ENCODE measurements around the gene VSIG2.

VSIG2 gene

GRCh38 chr11:124760205-124760652, 8.2 kb upstream of the VSIG2 start:
- H3K27ac ChIP-seq (ENCODE audit: low read length, poor library complexity, severe bottlenecking) = no peak overlapping the region
- DNase-seq = peak; percentile 45
- H2BK5ac ChIP-seq (ENCODE audit: low read depth, low read length, poor library complexity, severe bottlenecking) = no peak overlapping the region
- no peak overlapping the region for H3K4ac ChIP-seq (ENCODE audit: low read depth in 1 of 2, low read length in 2 of 2)
- H3K4me3 ChIP-seq (ENCODE audit: insufficient read depth in 1 of 2, low read depth in 1 of 2, low read length in 2 of 2) = no peak overlapping the region
- H3K4me1 ChIP-seq (ENCODE audit: control insufficient read depth, insufficient read depth, low read depth, low read length) = peaks cover 42% of the 10 kb centered on the region
- no peak overlapping the region for H3K23ac ChIP-seq (ENCODE audit: low read length in 2 of 2)
- peaks cover 61 to 75% of the 10 kb centered on the region in 2 experiments for H3K27me3 ChIP-seq (ENCODE audit: control insufficient read depth in 1 of 2, insufficient read depth in 1 of 2, low read length in 2 of 2)
- peaks cover 0 to 11% of the 10 kb centered on the region in 2 experiments for H3K36me3 ChIP-seq (ENCODE audit: control insufficient read depth in 1 of 2, insufficient read depth in 2 of 2, low read depth in 1 of 2, low read length in 2 of 2)
- no peak overlapping the region for H3K9ac ChIP-seq (ENCODE audit: low read length)
- peak overlapping the region; percentile 26 for H3K4me2 ChIP-seq (ENCODE audit: low read length, poor library complexity, severe bottlenecking)
- no peak overlapping the region for H2BK120ac ChIP-seq (ENCODE audit: low read depth, low read length)
- WGBS = 11% methylated on average over 23 of the region's 25 CpGs
- no peak overlapping the region for H2BK12ac ChIP-seq (ENCODE audit: low read length in 2 of 2)
- no peak overlapping the region for H2BK15ac ChIP-seq (ENCODE audit: low read depth, poor library complexity, severe bottlenecking)
- no peaks in the 10 kb centered on the region for H3K9me3 ChIP-seq (ENCODE audit: control insufficient read depth, low read length)
- H4K8ac ChIP-seq (ENCODE audit: low read length) = no peak overlapping the region
- H2AK5ac ChIP-seq (ENCODE audit: low read length, severe bottlenecking) = no peak overlapping the region
- H2AFZ ChIP-seq (ENCODE audit: low read depth, low read length) = no peak overlapping the region
- H3K14ac ChIP-seq (ENCODE audit: low read length in 2 of 2) = no peak overlapping the region
- no peak overlapping the region for H3K18ac ChIP-seq (ENCODE audit: low read depth in 1 of 2, low read length in 2 of 2)
- peaks cover 4% of the 10 kb centered on the region for H3K79me1 ChIP-seq (replicated peaks; ENCODE audit: low read length, poor library complexity, severe bottlenecking)
- H4K91ac ChIP-seq (ENCODE audit: low read length) = no peak overlapping the region

- Histone ChIP-seq H3K79me1 (replicated peaks; ENCODE audit: low read length, poor library complexity, severe bottlenecking) (peaks cover 2% of the 10 kb centered on the region), H4K91ac (ENCODE audit: low read length) (no peak overlapping the region), H3K27ac (ENCODE audit: low read length, poor library complexity, severe bottlenecking) (no peak overlapping the region), H3K18ac (ENCODE audit: low read depth in 1 of 2, low read length in 2 of 2) (no peak overlapping the region), H2AK5ac (ENCODE audit: low read length, severe bottlenecking) (no peak overlapping the region), H4K8ac (ENCODE audit: low read length) (no peak overlapping the region), H2BK15ac (ENCODE audit: low read depth, poor library complexity, severe bottlenecking) (peak overlapping the region; percentile 6), H2BK5ac (ENCODE audit: low read depth, low read length, poor library complexity, severe bottlenecking) (no peak overlapping the region), H3K27me3 (ENCODE audit: control insufficient read depth in 1 of 2, insufficient read depth in 1 of 2, low read length in 2 of 2) (peaks cover 61 to 80% of the 10 kb centered on the region in 2 experiments), H2BK120ac (ENCODE audit: low read depth, low read length) (no peak overlapping the region), H3K4me3 (ENCODE audit: insufficient read depth in 1 of 2, low read depth in 1 of 2, low read length in 2 of 2) (peak overlapping the region in 1 of 2 experiments; percentile 75), H3K4me1 (ENCODE audit: control insufficient read depth, insufficient read depth, low read depth, low read length) (peaks cover 43% of the 10 kb centered on the region), H3K14ac (ENCODE audit: low read length in 2 of 2) (no peak overlapping the region), H3K36me3 (ENCODE audit: control insufficient read depth in 1 of 2, insufficient read depth in 2 of 2, low read depth in 1 of 2, low read length in 2 of 2) (peaks cover 0 to 7% of the 10 kb centered on the region in 2 experiments), H2AFZ (ENCODE audit: low read depth, low read length) (no peak overlapping the region), H3K23ac (ENCODE audit: low read length in 2 of 2) (peak overlapping the region in 1 of 2 experiments; percentile 34), H3K4me2 (ENCODE audit: low read length, poor library complexity, severe bottlenecking) (peak overlapping the region; percentile 77), H2BK12ac (ENCODE audit: low read length in 2 of 2) (no peak overlapping the region), H3K9me3 (ENCODE audit: control insufficient read depth, low read length) (no peaks in the 10 kb centered on the region), H3K9ac (ENCODE audit: low read length) (no peak overlapping the region), H3K4ac (ENCODE audit: low read depth in 1 of 2, low read length in 2 of 2) (no peak overlapping the region)
- WGBS = 14% methylated on average over 43 of the region's 52 CpGs
- DNase-seq = no peak
These were observed 7.5 kb upstream of the VSIG2 start for GRCh38 chr11:124759266-124760204.

- Histone ChIP-seq H2AFZ (ENCODE audit: low read depth, low read length) (no peak overlapping the region), H3K14ac (ENCODE audit: low read length in 2 of 2) (no peak overlapping the region), H3K9ac (ENCODE audit: low read length) (peak overlapping the region; percentile 49), H3K4me1 (ENCODE audit: control insufficient read depth, insufficient read depth, low read depth, low read length) (peaks cover 43% of the 10 kb centered on the region), H3K27ac (ENCODE audit: low read length, poor library complexity, severe bottlenecking) (no peak overlapping the region), H2BK120ac (ENCODE audit: low read depth, low read length) (no peak overlapping the region), H3K4ac (ENCODE audit: low read depth in 1 of 2, low read length in 2 of 2) (no peak overlapping the region), H3K18ac (ENCODE audit: low read depth in 1 of 2, low read length in 2 of 2) (no peak overlapping the region), H3K4me2 (ENCODE audit: low read length, poor library complexity, severe bottlenecking) (peak overlapping the region; percentile 77), H2BK12ac (ENCODE audit: low read length in 2 of 2) (no peak overlapping the region), H2BK5ac (ENCODE audit: low read depth, low read length, poor library complexity, severe bottlenecking) (no peak overlapping the region), H3K79me1 (replicated peaks; ENCODE audit: low read length, poor library complexity, severe bottlenecking) (peaks cover 2% of the 10 kb centered on the region), H3K36me3 (ENCODE audit: control insufficient read depth in 1 of 2, insufficient read depth in 2 of 2, low read depth in 1 of 2, low read length in 2 of 2) (no peaks in the 10 kb centered on the region), H3K23ac (ENCODE audit: low read length in 2 of 2) (no peak overlapping the region), H3K9me3 (ENCODE audit: control insufficient read depth, low read length) (no peaks in the 10 kb centered on the region), H4K8ac (ENCODE audit: low read length) (no peak overlapping the region), H4K91ac (ENCODE audit: low read length) (no peak overlapping the region), H3K27me3 (ENCODE audit: control insufficient read depth in 1 of 2, insufficient read depth in 1 of 2, low read length in 2 of 2) (peaks cover 63 to 89% of the 10 kb centered on the region in 2 experiments), H2AK5ac (ENCODE audit: low read length, severe bottlenecking) (no peak overlapping the region), H2BK15ac (ENCODE audit: low read depth, poor library complexity, severe bottlenecking) (no peak overlapping the region), H3K4me3 (ENCODE audit: insufficient read depth in 1 of 2, low read depth in 1 of 2, low read length in 2 of 2) (peak overlapping the region in 1 of 2 experiments; percentile 75)
- 6% methylated on average over 52 of the region's 53 CpGs for WGBS
- peak; percentile 69 for DNase-seq
These were observed 6.6 kb upstream of the VSIG2 start for GRCh38 chr11:124758355-124759265.
